Caco-2 (cell line): ENCODE results near the gene TNFRSF4. TPM values are rescaled to one million over a fixed set of nuclear protein-coding genes. Genes with fewer than 3 reads are reported as not detected.

ENCODE experiments used
- BruUV-seq: library from RNA; stranded (reverse); fragments of 400-500 nt; replicated peaks from 2 replicates; lab custom pipeline; 2021; lab: Mats Ljungman, UMichigan
- CTCF ChIA-PET: fragments of 300-600 bp; sonication (Branson Sonifier 250); formaldehyde crosslinking; loops from one replicate; lab custom pipeline; 2022; ENCODE audit warnings: antibody characterized with exemption; lab: Charles Lee
- POLR2A ChIA-PET: fragments of 300-600 bp; sonication (Branson Sonifier 250); formaldehyde crosslinking; loops from one replicate; lab custom pipeline; 2022; ENCODE audit warnings: antibody characterized with exemption; lab: Charles Lee
- DNase-seq, 2 experiments: peaks; one replicate each; pipeline versions ENCODE4 v3.0.0 to v3.0.0-alpha.2; 2020 to 2022
- H3K27me3 ChIP-seq: replicated peaks from 2 replicates; pipeline ENCODE4 v1.6.0; 2011; ENCODE audit warnings: low read length; ENCODE audit not compliant: control insufficient read depth, insufficient read depth
- H3K36me3 ChIP-seq: 2 replicates; pipeline ENCODE4 v1.5.1; 2011; ENCODE audit warnings: low read length; ENCODE audit not compliant: control insufficient read depth, insufficient read depth
- H3K4me1 ChIP-seq: fragments of 250-450 bp; sonication (Bioruptor Pico); 2 replicates; pipeline ENCODE4 v1.5.1; 2020; ENCODE audit warnings: mild to moderate bottlenecking
- H3K4me3 ChIP-seq: 2 replicates; pipeline ENCODE4 v1.5.1; 2011; ENCODE audit warnings: low read depth, mild to moderate bottlenecking, control low read depth, low read length
- H3K9me3 ChIP-seq: fragments of 250-450 bp; sonication (Bioruptor Pico); 2 replicates; pipeline ENCODE4 v1.5.1; 2020; ENCODE audit warnings: mild to moderate bottlenecking, moderate library complexity
- H3K27ac Mint-ChIP-seq: one replicate; pipeline ENCODE4 v1.8.0; 2022; ENCODE audit warnings: mixed read lengths; ENCODE audit not compliant: unreplicated experiment
- H3K27me3 Mint-ChIP-seq: one replicate; pipeline ENCODE4 v1.8.0; 2022; ENCODE audit warnings: mixed read lengths; ENCODE audit not compliant: insufficient read depth, unreplicated experiment
- H3K36me3 Mint-ChIP-seq: one replicate; pipeline ENCODE4 v1.8.0; 2022; ENCODE audit warnings: mild to moderate bottlenecking, mixed read lengths; ENCODE audit not compliant: insufficient read depth, unreplicated experiment
- H3K4me1 Mint-ChIP-seq: one replicate; pipeline ENCODE4 v1.8.0; 2022; ENCODE audit warnings: low read depth, mixed read lengths; ENCODE audit not compliant: unreplicated experiment
- H3K4me3 Mint-ChIP-seq: one replicate; pipeline ENCODE4 v1.8.0; 2022; ENCODE audit warnings: mild to moderate bottlenecking, moderate library complexity, mixed read lengths; ENCODE audit not compliant: unreplicated experiment
- H3K9me3 Mint-ChIP-seq: one replicate; pipeline ENCODE4 v1.8.0; 2022; ENCODE audit warnings: mixed read lengths; ENCODE audit not compliant: unreplicated experiment
- CTCF ChIP-seq, 2 experiments: fragments of 200-600 bp in 1 of 2; IDR thresholded peaks; 1 replicate in 1 of 2; 2 replicates in 1 of 2; pipeline versions ENCODE4 v1.5.1 to v1.8.0; 2011 to 2022; ENCODE audit warnings: antibody characterized with exemption in 1 of 2, control low read depth in 1 of 2, inconsistent platforms in 1 of 2, low read depth in 1 of 2, low read length in 1 of 2, mild to moderate bottlenecking in 1 of 2, moderate library complexity in 1 of 2; ENCODE audit not compliant: insufficient read depth in 1 of 2, severe bottlenecking in 1 of 2, unreplicated experiment in 1 of 2
- intact Hi-C: fragments of 100-400 bp; cut with micrococcal nuclease; formaldehyde crosslinking; loops from one replicate; pipeline ENCODE4 v1.10.0; 2022; ENCODE audit not compliant: unreplicated experiment
- total RNA-seq: library from RNA; stranded (reverse); gene quantifications from 2 replicates; pipeline ENCODE4 v1.2.3, GENCODE V29; 2022

Gene TNFRSF4
- total RNA-seq, 1 experiment from 2014 or later: not detected

DNA sequence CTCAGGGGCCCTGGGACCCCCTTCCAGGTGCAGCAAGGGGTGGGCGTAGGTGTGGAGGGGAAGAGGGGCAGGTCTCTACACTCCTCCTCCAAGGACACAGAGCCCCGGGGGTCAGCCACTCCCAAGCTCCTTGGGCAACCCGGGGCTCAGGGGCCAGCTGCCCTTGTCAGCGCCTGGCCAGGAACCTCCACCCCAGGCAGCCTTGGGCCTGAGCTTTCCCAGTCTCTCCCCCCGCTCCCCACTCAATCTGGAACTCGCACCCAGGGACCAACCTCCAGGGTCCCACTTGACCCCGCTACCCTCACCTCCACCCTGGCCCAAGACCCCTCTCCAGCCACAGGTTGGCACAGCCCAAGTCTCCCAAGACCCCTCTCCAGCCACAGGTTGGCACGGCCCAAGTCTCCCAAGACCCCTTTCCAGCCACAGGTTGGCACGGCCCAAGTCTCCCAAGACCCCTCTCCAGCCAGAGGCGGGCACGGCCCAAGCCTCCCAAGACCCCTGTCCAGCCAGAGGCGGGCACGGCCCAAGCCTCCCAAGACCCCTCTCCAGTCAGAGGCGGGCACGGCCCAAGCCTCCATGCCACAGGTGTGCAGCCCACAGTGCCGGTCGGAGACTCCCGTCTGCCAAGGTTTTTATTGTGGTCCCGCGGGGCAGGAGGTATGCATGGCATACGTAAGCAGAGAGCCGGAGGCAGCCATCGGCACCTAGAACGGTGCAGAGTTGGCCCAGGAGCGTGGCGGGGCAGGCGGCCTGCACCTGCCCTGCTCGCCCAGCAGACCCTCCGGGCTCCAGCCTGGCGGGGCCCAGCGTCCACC, 3.0 kb downstream of the TNFRSF4 start:
- Mint-ChIP-seq H3K27ac (no peak overlapping the region), H3K4me3 (no peak overlapping the region), H3K9me3 (no peaks in the 10 kb centered on the region), H3K4me1 (no peaks in the 10 kb centered on the region), H3K36me3 (no peaks in the 10 kb centered on the region), H3K27me3 (no peaks in the 10 kb centered on the region)
- Histone ChIP-seq H3K36me3 (no peaks in the 10 kb centered on the region), H3K9me3 (no peaks in the 10 kb centered on the region), H3K4me3 (no peak overlapping the region), H3K4me1 (no peaks in the 10 kb centered on the region), H3K27me3 (no peaks in the 10 kb centered on the region)
- BruUV-seq: no TSS peak
- no peak for DNase-seq
- intact Hi-C loops: no loop called here
- ChIA-PET POLR2A (no interaction called here), CTCF (no interaction called here)
- TF ChIP-seq CTCF (IDR thresholded peaks at IDR 0.05; ENCODE audit: insufficient read depth in 1 of 2, low read depth in 1 of 2, low read length in 1 of 2, severe bottlenecking in 1 of 2, unreplicated experiment in 1 of 2): no peak

GRCh38 chr1:1208713-1209433, 5.1 kb downstream of the TNFRSF4 start:
- H3K27me3 ChIP-seq: no peaks in the 10 kb centered on the region
- intact Hi-C loops: no loop called here
- ChIA-PET CTCF (no interaction called here), POLR2A (no interaction called here)
- no TSS peak for BruUV-seq
- Mint-ChIP-seq H3K9me3 (no peaks in the 10 kb centered on the region), H3K4me1 (no peaks in the 10 kb centered on the region), H3K4me3 (no peak overlapping the region), H3K27me3 (no peaks in the 10 kb centered on the region), H3K27ac (no peak overlapping the region), H3K36me3 (no peaks in the 10 kb centered on the region)
- H3K4me1 ChIP-seq: no peaks in the 10 kb centered on the region
- H3K4me3 ChIP-seq: no peak overlapping the region
- H3K36me3 ChIP-seq: no peaks in the 10 kb centered on the region
- no peak for TF ChIP-seq CTCF (IDR thresholded peaks at IDR 0.05; ENCODE audit: insufficient read depth in 1 of 2, low read depth in 1 of 2, low read length in 1 of 2, severe bottlenecking in 1 of 2, unreplicated experiment in 1 of 2)
- no peak for DNase-seq
- H3K9me3 ChIP-seq: no peaks in the 10 kb centered on the region

GRCh38 chr1:1207571-1207892, 6.4 kb downstream of the TNFRSF4 start:
- no peaks in the 10 kb centered on the region for H3K36me3 Mint-ChIP-seq
- H3K27me3 Mint-ChIP-seq: no peaks in the 10 kb centered on the region
- no peaks in the 10 kb centered on the region for H3K36me3 ChIP-seq
- no peak overlapping the region for H3K4me3 ChIP-seq
- no peak for TF ChIP-seq CTCF (IDR thresholded peaks at IDR 0.05; ENCODE audit: insufficient read depth in 1 of 2, low read depth in 1 of 2, low read length in 1 of 2, severe bottlenecking in 1 of 2, unreplicated experiment in 1 of 2)
- ChIA-PET POLR2A (interaction anchor here (0.5 kb wide), 1 partner anchor 95 kb away, joined by 4 read pairs; no protein-coding TSS in a partner anchor), CTCF (interaction anchor here (0.6 kb wide), 1 partner anchor 133 kb away, joined by 3 read pairs; the partner anchor contains the start of gene RNF223)
- no peaks in the 10 kb centered on the region for H3K9me3 Mint-ChIP-seq
- H3K4me3 Mint-ChIP-seq: no peak overlapping the region
- H3K9me3 ChIP-seq: no peaks in the 10 kb centered on the region
- H3K27me3 ChIP-seq: no peaks in the 10 kb centered on the region
- H3K27ac Mint-ChIP-seq: no peak overlapping the region
- no TSS peak for BruUV-seq
- H3K4me1 ChIP-seq: no peaks in the 10 kb centered on the region
- intact Hi-C loops: no loop called here
- H3K4me1 Mint-ChIP-seq: no peaks in the 10 kb centered on the region
- no peak for DNase-seq
